HG02763 (cell line): ENCODE results near the gene PEPD.
A peak's percentile ranks its signal among the peaks of the same experiment; 100 is the strongest.

Source experiments
- ATAC-seq: cut with Tn5 transposase; IDR thresholded peaks from one replicate; pipeline ENCODE4 v1.9.1; 2021; ENCODE audit warnings: mild to moderate bottlenecking, moderate library complexity; ENCODE audit not compliant: unreplicated experiment

The PEPD gene

DNA sequence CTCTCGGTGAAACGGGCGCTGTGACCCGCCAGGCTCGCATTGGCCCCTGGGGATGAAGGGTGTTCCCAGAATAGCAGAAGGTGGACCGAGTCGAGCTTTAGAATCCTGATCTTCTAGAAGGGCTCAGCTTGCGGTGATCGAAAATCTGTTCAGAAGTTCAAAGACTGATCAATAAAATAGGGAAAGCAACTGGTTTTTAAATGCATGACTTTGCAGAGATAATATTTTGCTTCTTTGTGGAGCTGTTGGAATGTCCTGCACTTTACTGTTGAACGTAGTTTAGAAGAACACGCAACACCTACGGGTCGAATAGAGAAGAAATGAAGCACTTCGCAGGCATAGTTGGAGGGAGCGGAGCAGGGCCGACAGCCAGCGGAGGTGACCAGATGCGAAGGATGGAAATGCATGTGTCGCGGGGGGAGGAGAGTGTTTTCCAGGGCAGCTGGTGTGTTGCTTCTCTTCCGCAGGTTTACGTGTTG, 147.3 kb downstream of the PEPD start:
- ATAC-seq = no peak

DNA sequence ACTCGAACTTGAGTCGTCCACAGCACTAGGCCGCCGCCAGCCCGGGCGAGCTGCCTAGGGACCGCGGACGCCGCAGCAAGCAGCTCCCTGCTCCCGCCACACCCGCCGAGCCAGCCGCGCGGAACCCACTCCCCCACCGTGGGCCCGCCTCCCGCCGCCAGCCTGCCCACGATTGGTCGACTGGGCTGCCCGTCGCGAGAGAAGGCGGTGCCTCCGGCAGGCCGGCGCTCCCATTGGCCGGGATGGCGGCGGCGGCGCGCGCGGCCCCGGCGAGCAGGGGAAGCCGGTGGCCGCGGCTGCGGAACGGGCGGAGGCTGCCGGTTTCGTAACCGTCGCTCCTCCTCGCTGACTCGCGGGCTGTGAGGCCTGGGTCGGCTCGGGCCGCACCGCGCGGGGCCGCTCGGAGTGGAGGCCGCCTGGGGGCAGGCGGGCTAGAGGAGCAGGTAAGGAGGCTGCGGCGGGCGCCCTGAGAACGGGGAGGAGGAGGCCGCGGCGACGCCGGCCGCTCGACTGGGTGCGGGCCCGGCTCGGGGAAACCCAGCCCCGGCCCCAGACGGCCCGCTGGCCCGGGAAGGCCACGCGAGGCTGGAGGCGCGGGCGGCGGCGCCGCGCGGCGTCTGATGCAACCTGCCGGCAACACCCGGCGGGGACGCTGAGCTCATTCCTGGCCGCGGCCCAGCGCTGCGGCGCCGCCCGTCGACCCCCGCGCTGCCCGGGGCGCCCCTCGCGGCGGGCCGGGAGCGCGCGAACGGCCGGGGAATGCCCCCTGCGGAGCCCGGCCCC, 147.9 kb downstream of the PEPD start, which contains the start of gene CEBPG:
Gene CEBPG (plus strand): TSS at position 257 of the 783 bp plus-strand sequence. CDS start 5,531 bp downstream, outside the sequence.
- ATAC-seq = peak; percentile 91

DNA sequence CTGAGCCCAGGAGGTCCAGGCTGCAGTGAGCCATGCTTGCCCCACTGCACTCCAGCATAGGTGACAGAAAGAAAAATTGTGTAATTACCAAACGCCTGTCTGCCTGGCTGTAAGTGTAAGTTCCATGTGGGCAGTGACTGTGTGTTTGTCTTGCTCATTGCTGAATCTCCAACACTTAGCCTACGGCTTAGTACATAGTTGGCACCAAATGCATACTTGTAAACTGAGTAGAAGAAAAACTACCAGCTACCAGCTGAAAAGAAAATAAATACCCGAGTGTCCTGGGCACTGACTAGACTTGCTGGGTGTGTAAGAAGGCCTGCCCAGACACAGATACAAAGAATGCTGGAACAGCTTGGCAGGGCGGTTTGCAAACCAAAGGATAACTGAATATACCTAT, 150.8 kb downstream of the PEPD start:
- no peak for ATAC-seq

DNA sequence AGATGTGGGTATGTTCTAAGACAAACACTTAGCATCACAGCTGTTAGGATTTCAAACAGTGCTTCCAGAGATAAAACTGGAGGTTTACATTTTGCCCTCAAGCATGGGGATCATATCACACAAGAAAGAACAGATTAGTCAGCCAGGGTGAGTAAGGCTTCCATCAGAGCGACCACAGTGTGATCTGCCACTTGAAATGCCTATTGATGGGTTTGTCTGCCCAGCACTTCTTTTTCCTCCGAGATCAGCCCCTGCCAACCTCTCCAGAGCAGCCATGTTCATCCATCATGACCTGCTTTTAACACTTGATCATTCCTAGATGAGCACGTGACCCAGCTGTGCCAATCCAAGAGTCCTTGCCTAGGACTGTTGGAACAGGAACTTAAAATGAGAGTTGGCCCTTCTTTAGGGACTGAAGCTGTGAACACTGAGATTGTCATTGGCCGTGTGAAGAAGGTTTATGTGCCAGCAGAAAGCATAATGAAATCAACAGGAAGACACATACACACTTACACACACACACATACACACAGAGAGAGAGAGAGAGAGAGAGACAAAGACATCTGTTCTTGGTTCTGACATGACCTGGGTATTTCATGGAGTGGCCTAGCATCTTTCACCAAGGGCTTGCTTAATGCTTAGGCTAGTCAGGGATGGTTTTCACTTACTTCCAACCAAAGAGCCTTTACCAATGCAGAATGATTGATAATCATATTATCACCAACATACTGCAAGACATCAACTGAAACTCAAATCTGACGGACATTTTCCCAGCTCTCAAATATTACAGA, 153.3 kb downstream of the PEPD start:
- no peak for ATAC-seq

DNA sequence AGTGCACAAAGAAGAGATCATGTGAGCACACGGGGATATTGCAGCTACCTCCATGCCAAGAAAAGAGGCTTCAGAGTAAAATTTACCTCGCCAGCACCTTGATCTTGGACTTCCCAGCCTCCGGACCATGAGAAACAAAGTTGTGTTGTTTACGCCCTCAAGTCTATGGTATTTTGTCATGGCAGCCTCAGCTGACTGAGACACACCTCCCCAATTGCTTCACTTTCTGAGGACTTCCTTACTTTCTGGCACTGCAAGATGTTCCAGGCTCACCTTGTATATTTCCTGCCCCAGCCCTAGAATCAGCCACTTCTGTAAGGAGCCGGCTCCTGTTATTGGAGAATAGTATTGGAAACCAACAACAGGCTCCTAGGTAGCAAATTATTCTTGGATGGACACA, 154.7 kb downstream of the PEPD start:
- ATAC-seq = no peak

DNA sequence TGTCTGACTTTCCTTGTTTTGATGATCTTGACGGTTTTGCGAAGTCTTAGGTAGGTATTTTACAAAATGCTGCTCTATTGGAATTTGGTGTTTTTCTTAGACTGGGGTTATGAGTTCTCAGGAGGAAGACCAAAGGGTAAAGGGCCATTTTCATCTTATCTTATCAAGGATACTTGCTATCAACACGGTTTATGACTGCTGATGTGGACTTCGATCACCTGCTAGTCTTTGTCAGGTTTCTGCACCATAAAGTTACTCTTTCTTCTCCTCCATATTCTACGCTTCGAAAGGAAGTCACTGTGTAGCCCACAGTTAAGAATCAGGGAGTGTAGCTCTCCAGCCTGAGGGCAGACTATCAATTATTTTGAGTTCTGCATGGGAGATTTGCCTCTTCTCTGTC, 155.5 kb downstream of the PEPD start:
- no peak for ATAC-seq

DNA sequence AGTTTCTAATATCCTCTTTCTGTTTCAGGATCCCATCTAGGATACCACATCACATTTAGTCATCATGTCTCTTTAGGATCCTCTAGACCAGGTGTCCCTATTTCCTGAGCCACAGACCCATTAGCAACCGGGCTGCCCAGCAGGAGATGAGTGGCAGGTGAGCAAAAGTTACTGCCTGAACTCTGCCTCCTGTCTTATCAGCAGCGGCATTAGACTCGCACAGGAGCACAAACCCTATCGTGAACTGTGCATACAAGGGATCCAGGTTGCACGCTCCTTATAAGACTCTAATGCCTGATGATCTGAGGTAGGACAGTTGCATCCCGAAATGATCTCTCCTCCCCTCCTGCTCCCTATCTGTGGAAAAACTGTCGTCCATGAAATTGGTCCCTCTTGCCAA, 155.9 kb downstream of the PEPD start:
- no peak for ATAC-seq

DNA sequence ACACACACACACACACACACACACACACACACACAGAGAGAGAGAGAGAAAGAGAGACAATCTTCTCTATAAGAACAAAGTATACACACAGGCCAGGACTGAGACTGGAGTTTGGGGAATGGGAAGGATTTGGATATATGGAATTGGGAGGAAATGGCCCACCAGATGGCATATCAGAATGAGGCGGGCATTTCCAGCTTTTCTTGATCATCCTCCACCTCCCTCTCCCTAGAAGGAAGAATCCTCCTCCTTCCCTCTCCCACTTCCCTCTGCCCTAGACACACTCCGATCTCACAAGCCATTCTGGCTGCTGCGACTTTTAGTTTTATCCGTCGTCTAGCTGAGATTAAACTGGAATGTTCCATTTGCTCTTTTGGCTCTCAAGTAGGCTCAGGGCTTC, 158.1 kb downstream of the PEPD start:
- ATAC-seq = no peak

DNA sequence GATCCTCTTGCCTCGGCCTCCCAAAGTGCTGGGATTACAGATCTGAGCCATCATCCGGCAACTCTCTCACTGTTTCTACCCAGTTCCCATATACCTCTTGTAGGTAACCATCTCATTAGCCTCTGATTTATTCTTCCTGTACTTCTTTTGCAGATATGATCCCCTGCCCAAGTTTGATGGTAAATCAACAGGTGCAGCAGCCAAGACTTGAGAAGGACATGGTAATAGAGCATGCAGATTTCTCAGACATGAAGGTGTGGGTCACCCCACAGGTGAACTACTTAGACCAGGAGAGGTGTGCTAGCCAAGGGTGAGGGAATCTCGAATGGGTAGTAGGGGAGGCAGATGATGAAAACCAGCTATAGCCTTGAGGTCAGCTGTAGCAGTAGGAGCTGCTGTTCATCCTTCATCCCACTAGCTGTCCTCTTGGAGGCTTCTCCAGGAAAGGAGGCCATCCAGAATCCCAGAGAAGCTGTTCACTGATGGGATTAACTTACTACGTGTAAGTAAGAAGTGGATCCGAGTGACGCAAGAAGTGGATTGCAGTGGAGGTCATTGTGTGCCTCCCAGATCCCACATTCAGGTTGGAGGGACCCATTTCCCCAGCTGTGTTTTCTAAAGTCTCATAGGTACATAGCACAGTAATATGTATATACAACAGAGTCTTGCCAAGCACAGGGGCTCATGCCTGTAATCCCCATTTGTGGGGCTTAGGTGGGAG, 158.9 kb downstream of the PEPD start:
- ATAC-seq = no peak

DNA sequence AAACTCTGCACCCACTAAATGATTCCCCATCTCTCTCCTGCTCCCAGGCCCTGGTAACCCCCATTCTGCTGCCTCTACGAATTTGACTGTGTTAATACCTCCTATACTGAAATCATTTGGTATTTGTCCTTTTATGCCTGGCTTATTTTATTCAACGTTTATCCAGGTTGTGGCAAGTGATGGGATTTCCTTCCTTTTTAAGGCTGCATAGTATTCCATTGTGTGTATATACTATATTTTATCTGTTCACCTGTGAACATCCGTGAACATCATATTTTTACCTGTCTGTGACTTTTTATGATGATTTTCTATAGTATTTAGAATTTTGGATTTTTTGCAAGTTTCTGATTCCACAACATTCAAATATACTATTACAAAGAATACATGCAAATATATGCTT, 162.0 kb downstream of the PEPD start:
- no peak for ATAC-seq

DNA sequence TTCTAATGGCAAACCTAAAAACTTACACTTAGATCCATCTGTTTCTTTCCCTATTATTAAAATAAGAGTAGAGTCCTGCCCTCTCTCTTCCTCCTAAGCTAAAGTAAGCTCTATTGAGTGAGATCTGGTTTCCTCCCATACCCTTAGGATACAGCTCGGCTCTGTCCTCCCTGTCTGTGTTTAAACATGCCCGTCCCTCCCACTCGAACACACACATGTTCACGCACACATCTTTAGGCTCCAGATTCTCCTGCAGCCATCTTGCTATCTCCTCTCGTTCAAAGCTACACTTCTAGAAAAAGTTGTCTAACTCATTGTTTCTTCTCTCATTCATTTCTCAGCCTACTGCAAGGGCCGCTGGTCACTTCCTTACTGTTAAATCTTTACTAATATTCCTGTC, 163.2 kb downstream of the PEPD start:
- no peak for ATAC-seq

DNA sequence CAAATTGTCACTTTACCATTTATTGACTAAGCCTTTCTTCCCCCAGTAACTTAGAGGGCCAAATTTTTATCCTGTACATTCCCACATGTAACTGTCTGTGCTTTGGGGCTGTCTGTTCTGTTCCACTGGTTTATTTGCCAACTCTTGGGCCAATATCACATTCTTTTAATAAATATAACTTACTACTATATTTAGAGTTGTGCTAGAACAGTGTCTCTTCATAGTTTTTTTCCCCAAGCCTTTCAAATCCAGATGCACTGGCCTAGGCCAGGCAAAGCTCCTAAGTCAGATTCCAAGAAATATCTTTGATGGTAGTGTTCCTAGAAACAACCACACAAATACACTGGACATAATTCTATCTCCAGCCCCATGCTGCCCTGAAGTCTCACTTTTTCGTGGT, 164.0 kb downstream of the PEPD start:
- ATAC-seq = no peak

DNA sequence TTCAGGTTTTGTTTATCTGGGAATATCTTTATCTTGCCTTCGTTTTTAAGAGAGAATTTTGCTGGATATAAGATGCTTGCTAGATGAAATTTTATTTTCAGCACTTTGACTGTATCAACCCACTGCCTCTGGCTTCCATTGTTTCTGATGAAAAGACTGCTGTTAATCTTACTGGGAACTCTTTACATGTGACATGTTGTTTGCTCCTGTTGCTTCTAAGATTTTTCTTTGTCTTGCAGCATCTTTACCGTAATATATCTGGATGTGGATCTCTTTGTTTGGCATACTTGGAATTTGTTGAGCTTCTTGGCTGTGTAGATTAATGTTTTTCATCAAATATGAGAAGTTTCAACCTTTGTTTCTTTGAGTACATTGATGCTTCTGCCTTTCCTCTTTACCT, 166.1 kb downstream of the PEPD start:
- ATAC-seq = no peak

DNA sequence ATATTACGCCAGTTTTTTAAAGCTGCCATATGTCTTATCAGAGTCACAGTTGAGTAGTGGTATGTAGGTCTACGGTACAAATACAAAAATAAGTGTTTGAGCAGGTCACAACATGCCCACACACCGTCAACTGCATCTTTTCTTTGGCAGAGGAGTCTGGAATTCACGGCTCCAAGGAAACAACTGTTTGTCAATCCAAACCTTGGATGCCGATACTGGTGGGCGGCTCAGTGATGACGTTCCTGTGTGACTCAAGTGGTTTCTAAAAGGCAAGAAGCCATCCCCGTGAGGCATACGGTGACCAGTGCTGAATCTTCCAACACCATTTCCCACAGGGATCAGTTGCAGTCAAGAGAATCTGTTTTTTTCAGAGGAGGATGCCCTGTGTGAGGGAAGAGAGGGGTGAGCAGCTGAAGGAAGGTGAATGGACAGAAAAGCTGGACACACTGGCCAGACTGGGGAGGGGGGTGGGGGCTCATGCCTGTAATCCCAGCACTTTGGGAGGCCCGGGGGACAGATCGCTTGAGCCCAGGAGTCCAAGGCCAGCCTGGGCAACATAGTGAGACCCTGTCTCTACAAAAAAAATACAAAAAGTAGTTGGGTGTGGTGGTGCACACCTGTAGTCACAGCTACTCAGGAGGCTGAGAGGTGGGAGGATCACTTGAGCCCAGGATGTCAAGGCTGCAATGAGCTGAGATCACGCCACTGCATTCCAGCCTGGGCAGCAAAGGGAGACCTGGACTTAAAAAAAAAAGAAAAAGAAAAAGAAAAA, 170.9 kb downstream of the PEPD start:
- ATAC-seq = no peak

DNA sequence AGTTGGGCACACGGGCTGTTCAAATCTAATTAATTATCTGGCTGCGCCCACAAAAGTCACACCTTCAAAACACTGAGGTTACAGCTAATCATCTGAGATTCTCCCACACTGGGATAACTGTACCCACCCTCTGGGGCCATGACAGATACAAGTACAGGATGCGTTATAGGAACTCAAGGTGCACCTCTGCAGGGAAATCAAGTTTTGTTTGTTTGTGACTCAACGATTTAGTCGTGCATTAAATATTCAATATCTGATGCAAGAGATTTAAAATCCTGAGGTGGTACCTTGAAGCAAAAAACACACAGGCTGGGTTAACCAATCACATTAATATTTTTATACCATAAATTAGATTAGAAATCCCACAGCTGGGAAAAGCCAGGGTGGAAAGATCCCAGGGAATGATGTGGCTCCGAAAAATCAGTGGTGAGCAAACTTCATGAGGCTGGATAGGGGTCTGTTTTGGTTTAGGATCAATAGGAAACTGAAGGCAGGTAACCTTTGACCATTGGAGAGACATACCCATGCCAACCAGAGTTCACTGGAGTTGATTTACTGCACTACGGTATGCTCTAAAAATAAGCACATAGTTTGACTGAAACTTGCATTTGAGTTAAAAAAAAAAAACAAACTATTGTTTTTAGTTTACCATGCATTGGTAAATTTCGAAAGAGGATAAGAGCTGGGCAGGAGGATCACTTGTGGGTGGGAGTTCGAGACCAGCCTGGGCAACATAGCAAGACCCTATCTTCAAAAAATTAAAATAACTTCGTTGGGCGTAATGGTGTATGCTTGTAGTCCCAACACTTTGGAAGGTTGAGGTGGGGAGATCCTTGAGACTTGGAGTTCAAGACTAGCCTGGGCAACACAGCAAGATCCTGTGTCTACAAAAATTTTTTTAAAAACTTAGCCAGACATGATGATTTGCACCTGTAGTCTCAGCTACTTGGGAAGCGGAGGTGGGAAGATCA, 172.0 kb downstream of the PEPD start:
- no peak for ATAC-seq

DNA sequence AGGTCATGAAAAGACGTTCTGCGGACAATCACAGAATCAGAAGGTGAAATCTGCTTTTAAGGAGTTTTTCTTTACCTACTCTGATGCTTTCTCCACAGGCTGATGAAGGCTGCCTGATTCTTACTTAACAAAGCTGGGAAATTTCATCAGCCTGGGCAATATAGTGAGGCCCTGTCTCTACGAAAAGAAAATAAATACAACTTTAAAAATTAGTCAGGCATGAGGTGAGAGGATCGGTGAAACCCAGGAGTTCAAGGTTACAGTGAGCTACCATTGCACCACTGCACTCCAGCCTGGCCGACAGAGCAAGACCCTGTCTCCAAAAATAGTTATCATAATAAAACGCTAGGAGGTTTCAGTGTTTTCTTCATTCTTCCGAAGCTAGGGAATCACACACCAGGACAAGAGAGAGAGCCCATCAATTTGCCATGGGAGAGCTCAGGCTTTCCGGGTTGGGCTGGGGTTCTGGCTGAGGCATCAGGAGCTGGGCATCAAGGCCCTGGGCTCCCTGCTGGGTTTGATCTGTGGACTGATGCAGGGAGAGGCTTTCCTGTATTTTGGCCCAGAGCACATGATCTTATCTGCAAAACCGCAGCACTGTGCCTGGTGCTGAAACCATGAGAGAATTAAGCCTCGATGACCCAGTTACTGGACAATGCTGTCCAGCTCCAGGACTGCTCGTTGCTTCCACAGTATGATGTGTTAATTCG, 173.1 kb downstream of the PEPD start:
- ATAC-seq = no peak

DNA sequence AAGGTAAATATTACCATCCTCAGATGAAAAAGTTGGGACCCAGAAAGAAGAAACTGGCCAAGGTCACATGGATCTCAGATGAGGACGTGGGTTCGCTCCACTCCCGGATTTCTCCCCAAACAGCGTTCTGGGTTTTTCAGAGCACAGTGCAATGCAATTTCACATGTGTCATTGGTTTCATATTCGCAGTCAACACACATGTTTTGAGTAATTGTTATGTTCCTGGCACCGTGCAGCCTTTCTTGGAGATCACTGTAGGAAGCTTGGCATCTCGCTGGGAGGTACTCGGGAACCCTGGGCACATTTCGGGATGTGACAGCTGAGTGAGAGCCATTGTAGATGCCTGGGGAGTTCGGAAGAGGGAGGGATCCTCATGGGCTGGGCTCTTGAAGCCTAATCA, 174.3 kb downstream of the PEPD start:
- ATAC-seq = no peak

DNA sequence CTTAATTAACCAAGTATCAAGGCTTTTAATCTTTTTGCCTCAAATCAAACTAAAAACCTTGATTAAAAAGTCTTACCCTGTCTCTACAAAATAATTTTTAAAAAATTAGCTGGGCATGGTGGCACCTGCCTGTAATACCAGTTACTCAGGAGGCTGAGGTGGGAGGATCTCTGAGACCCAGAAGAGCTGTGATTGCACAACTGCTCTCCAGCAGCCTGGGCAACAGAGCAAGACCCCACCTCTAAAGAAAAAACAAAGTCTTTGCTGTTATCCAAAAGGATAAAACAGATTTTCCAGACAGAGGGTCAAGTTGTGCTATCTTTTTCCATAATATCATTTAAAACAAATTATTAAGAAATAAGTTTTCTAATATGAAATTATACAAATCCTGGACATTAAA, 174.9 kb downstream of the PEPD start:
- no peak for ATAC-seq

DNA sequence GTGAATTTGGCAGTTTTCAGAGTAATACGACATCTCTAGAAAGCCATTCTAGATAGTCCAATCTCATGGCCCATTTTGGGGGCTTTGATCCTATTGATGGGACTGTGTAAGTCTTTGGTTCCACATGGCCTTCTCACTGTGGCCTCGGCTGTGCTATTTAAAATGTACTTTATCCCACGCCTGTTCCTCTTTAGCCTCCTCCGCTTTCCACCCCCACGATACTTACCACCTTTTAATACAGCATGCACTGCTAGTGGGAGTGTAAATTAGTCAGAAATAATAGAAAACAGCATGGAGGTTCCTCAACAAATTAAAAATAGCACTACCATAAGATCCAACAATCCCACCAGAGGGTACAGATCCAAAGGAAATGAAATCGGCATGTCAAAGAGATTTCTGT, 176.4 kb downstream of the PEPD start:
- ATAC-seq = no peak
